Dermis microvascular lymphatic vessel endothelial cell (primary cell): Measurements from ENCODE around the gene BIN1. TPM values are rescaled to one million over a fixed set of nuclear protein-coding genes. Genes with fewer than 3 reads are reported as not detected.
A peak's percentile ranks its signal among the peaks of the same experiment; 100 is the strongest.

Experiments used
- DNase-seq, 2 donors: peaks; one replicate each; pipeline versions ENCODE4 v3.0.0 to v3.0.0-alpha.2; 2010; ENCODE audit warnings: low read depth in 2 of 2
- total RNA-seq: library from RNA; depleted of rRNA; stranded (reverse); fragments of >200 nt; gene quantifications from 2 replicates; pipeline ENCODE4 v1.2.1, GENCODE V29; 2014

BIN1 gene
- total RNA-seq, 1 donor from 2014 or later: 37.6 TPM

- DNase-seq: no peak
These were observed 48.6 kb downstream of the BIN1 start for GRCh38 chr2:127058246-127058953.

- DNase-seq: no peak
These were observed 49.3 kb downstream of the BIN1 start for GRCh38 chr2:127057371-127058245.

- DNase-seq: no peak
These were observed 50.2 kb downstream of the BIN1 start for GRCh38 chr2:127056631-127057370.

- DNase-seq: no peak
These were observed 50.9 kb downstream of the BIN1 start for GRCh38 chr2:127056086-127056485.

GRCh38 chr2:127055786-127056076 lies 51.2 kb downstream of the BIN1 start:
- DNase-seq: no peak

- no peak for DNase-seq
These were observed 51.8 kb downstream of the BIN1 start for GRCh38 chr2:127054996-127055785.

- no peak for DNase-seq
These were observed 52.4 kb downstream of the BIN1 start for GRCh38 chr2:127054604-127054930.

- DNase-seq: no peak
These were observed 53.0 kb downstream of the BIN1 start for GRCh38 chr2:127053731-127054603.

- DNase-seq: no peak
These were observed 53.9 kb downstream of the BIN1 start for GRCh38 chr2:127052771-127053691.

GRCh38 chr2:127052057-127052770 lies 54.7 kb downstream of the BIN1 start:
- DNase-seq: no peak

- DNase-seq: no peak
These were observed 55.6 kb downstream of the BIN1 start for GRCh38 chr2:127051116-127052056.

- no peak for DNase-seq
These were observed 56.2 kb downstream of the BIN1 start for GRCh38 chr2:127050803-127051115.

GRCh38 chr2:127049927-127050802 lies 56.8 kb downstream of the BIN1 start:
- peak in 1 of 2 donors; percentile 49 for DNase-seq

GRCh38 chr2:127048969-127049897 lies 57.7 kb downstream of the BIN1 start:
- no peak for DNase-seq

- no peak for DNase-seq
These were observed 58.4 kb downstream of the BIN1 start for GRCh38 chr2:127048618-127048935.
